Activated CD8-positive, alpha-beta T cell treated with anti-CD3 and anti-CD28 coated beads for 36 hours (primary cell): ENCODE data around the gene MATK. TPM values are rescaled to one million over a fixed set of nuclear protein-coding genes. Genes with fewer than 3 reads are reported as not detected.

Experiments used
- ATAC-seq: fragments of 200-7000 bp; cut with Tn5 transposase; one replicate; pipeline ENCODE4 v1.10.0; 2021; ENCODE audit warnings: mild to moderate bottlenecking, moderate library complexity
- CTCF ChIA-PET: fragments of 350-600 bp; sonication (Branson Sonifier 250); formaldehyde crosslinking; loops from one replicate; lab custom pipeline; 2021; ENCODE audit warnings: antibody characterized with exemption; lab: Charles Lee
- POLR2A ChIA-PET: fragments of 350-600 bp; sonication (Branson Sonifier 250); formaldehyde crosslinking; loops from one replicate; lab custom pipeline; 2021; ENCODE audit warnings: antibody characterized with exemption; lab: Charles Lee
- DNase-seq: peaks from one replicate; pipeline ENCODE4 v3.0.0-alpha.2; 2020
- H3K27ac Mint-ChIP-seq: one replicate; pipeline ENCODE4 v1.8.0; 2021; ENCODE audit warnings: mild to moderate bottlenecking, mixed read lengths
- H3K27me3 Mint-ChIP-seq: one replicate; pipeline ENCODE4 v1.8.0; 2021; ENCODE audit warnings: mixed read lengths
- H3K36me3 Mint-ChIP-seq: one replicate; pipeline ENCODE4 v1.8.0; 2021; ENCODE audit warnings: low read depth, mixed read lengths
- H3K4me1 Mint-ChIP-seq: one replicate; pipeline ENCODE4 v1.8.0; 2021; ENCODE audit warnings: low read depth, mixed read lengths
- H3K4me3 Mint-ChIP-seq: one replicate; pipeline ENCODE4 v1.8.0; 2021; ENCODE audit warnings: mild to moderate bottlenecking, moderate library complexity, mixed read lengths
- H3K9me3 Mint-ChIP-seq: one replicate; pipeline ENCODE4 v1.8.0; 2021; ENCODE audit warnings: mixed read lengths
- intact Hi-C: fragments of 100-400 bp; cut with micrococcal nuclease; formaldehyde crosslinking; loops from one replicate; pipeline ENCODE4 v1.10.0; 2022
- total RNA-seq, 2 experiments: library from RNA; stranded (reverse); gene quantifications; one replicate each; pipeline ENCODE4 v1.2.3, GENCODE V29; 2021
- TF ChIP-seq, protein P1 (sequence below): fragments of 200-600 bp; IDR thresholded peaks from one replicate; pipeline ENCODE4 v1.8.0; 2022; ENCODE audit warnings: antibody characterized with exemption, mild to moderate bottlenecking

MATK gene
- total RNA-seq, 2 experiments from 2014 or later: 37.6 to 39.6 TPM

DNA sequence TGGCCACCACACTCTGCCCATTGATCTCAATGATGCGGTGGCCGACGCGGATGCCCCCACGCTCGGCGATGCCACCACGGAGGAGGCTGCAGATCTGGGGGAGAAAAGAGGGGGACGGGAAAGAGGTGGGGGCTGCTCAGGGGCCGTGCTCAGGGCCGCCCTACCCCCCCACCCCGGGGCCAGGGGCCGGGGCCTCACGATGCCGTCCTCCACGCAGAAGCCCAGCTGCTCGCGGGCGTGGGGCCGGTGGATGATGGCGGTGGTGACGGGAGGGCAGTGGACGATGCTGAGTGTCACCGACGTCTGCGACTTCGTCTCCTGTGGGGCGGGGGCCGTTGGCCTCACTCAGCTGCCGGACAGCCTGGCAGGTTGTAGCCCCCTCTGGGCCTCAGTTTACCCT is 34.9 kb downstream of the MATK start:
- Mint-ChIP-seq H3K36me3 (peaks cover 25% of the 10 kb centered on the region), H3K27ac (no peak overlapping the region), H3K27me3 (no peaks in the 10 kb centered on the region), H3K9me3 (peaks cover 2% of the 10 kb centered on the region), H3K4me3 (no peak overlapping the region), H3K4me1 (peaks cover 8% of the 10 kb centered on the region)
- ATAC-seq: no peak
- no peak for DNase-seq
- CTCF ChIA-PET: no interaction called here
- TF ChIP-seq, protein P1, sequence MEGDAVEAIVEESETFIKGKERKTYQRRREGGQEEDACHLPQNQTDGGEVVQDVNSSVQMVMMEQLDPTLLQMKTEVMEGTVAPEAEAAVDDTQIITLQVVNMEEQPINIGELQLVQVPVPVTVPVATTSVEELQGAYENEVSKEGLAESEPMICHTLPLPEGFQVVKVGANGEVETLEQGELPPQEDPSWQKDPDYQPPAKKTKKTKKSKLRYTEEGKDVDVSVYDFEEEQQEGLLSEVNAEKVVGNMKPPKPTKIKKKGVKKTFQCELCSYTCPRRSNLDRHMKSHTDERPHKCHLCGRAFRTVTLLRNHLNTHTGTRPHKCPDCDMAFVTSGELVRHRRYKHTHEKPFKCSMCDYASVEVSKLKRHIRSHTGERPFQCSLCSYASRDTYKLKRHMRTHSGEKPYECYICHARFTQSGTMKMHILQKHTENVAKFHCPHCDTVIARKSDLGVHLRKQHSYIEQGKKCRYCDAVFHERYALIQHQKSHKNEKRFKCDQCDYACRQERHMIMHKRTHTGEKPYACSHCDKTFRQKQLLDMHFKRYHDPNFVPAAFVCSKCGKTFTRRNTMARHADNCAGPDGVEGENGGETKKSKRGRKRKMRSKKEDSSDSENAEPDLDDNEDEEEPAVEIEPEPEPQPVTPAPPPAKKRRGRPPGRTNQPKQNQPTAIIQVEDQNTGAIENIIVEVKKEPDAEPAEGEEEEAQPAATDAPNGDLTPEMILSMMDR: no peak
- POLR2A ChIA-PET: interaction anchor here (0.5 kb wide), 1 partner anchor 1155 kb away, joined by 3 read pairs; no protein-coding TSS in a partner anchor
- intact Hi-C loops: no loop called here

GRCh38 chr19:3750211-3750610 is 36.0 kb downstream of the MATK start:
- Mint-ChIP-seq H3K36me3 (peaks cover 24% of the 10 kb centered on the region), H3K9me3 (peaks cover 2% of the 10 kb centered on the region), H3K27me3 (no peaks in the 10 kb centered on the region), H3K4me1 (peaks cover 4% of the 10 kb centered on the region), H3K27ac (no peak overlapping the region), H3K4me3 (no peak overlapping the region)
- POLR2A ChIA-PET: interaction anchor here (1.9 kb wide), 1 partner anchor 28 kb away, joined by 4 read pairs; no protein-coding TSS in a partner anchor
- intact Hi-C loops: no loop called here
- CTCF ChIA-PET: no interaction called here
- DNase-seq: no peak
- ATAC-seq: no peak
- TF ChIP-seq, protein P1: no peak

- ATAC-seq: no peak
- TF ChIP-seq, protein P1: no peak
- Mint-ChIP-seq H3K4me1 (no peaks in the 10 kb centered on the region), H3K9me3 (peaks cover 2% of the 10 kb centered on the region), H3K4me3 (no peak overlapping the region), H3K36me3 (peaks cover 21% of the 10 kb centered on the region), H3K27ac (no peak overlapping the region), H3K27me3 (no peaks in the 10 kb centered on the region)
- no peak for DNase-seq
- ChIA-PET CTCF (no interaction called here), POLR2A (interaction anchor here (1.9 kb wide), 1 partner anchor 27 kb away, joined by 4 read pairs; no protein-coding TSS in a partner anchor)
- intact Hi-C loops: no loop called here
These were observed 37.2 kb downstream of the MATK start for GRCh38 chr19:3748965-3749364.

GRCh38 chr19:3746371-3747056 is 39.7 kb downstream of the MATK start:
- Mint-ChIP-seq H3K27ac (no peak overlapping the region), H3K27me3 (no peaks in the 10 kb centered on the region), H3K4me3 (no peak overlapping the region), H3K9me3 (peaks cover 2% of the 10 kb centered on the region), H3K4me1 (no peaks in the 10 kb centered on the region), H3K36me3 (peaks cover 17% of the 10 kb centered on the region)
- DNase-seq (no peak), ATAC-seq (no peak)
- POLR2A ChIA-PET: interaction anchor here (0.6 kb wide), 1 partner anchor 1873 kb away, joined by 3 read pairs; no protein-coding TSS in a partner anchor
- CTCF ChIA-PET: no interaction called here
- intact Hi-C loops: no loop called here
- TF ChIP-seq, protein P1: no peak

DNA sequence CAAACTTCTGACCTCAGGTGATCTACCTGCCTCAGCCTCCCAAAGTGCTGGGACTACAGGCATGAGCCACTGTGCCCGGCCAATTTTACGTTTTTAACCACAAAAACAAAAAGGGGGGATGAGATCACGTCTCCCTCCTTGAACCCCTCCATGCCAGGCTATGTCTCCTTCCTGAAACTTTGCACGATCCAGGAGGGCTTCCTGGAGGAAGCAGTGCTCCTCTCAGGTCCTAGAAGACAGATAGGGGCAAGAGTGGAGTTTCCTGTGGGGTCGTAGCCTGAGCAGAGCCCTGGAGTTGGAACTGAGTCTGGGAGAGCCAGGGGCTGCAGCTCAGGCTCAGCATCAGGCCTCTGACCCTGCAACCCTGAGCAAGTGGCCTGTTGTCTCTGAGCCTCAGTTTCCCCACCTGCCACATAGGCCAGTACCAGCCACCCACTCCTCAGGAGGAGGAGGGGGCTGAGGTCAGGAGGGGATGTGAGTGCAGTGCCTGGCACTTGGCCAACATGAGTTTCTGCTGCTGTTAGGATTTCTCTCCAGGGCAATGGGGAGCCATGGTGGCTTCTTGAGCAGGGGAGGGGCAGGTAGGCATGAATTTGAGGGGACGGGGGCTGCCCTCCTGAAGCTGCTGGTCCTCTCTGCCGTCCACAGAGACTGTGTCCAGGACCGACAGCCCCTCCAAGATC is 40.7 kb downstream of the MATK start:
- Mint-ChIP-seq H3K4me1 (no peaks in the 10 kb centered on the region), H3K4me3 (no peak overlapping the region), H3K27me3 (no peaks in the 10 kb centered on the region), H3K36me3 (peaks cover 12% of the 10 kb centered on the region), H3K9me3 (peaks cover 2% of the 10 kb centered on the region), H3K27ac (no peak overlapping the region)
- DNase-seq (no peak), ATAC-seq (no peak)
- TF ChIP-seq, protein P1: no peak
- intact Hi-C loops: no loop called here
- ChIA-PET CTCF (no interaction called here), POLR2A (no interaction called here)
